IPS-15b (cell line): ENCODE measurements around the gene HAX1.
"Not testable (repeated sequence)": the region's sequence is repeated elsewhere in the genome, so short reads cannot be mapped to it uniquely, and the experiment has no call there.

Experiments used
- H3K27me3 ChIP-seq: one replicate; pipeline ENCODE4 v1.6.1; 2013; ENCODE audit warnings: low read length; ENCODE audit not compliant: control insufficient read depth, insufficient read depth
- H3K36me3 ChIP-seq: one replicate; pipeline ENCODE4 v1.6.1; 2013; ENCODE audit warnings: low read length; ENCODE audit not compliant: control insufficient read depth, insufficient read depth
- H3K4me1 ChIP-seq: one replicate; pipeline ENCODE4 v1.6.1; 2013; ENCODE audit warnings: mild to moderate bottlenecking, low read length; ENCODE audit not compliant: control insufficient read depth, insufficient read depth
- H3K4me3 ChIP-seq: one replicate; pipeline ENCODE4 v1.5.1; 2013; ENCODE audit warnings: low read depth, low read length
- H3K9ac ChIP-seq: one replicate; pipeline ENCODE4 v1.6.1; 2013; ENCODE audit warnings: low read depth, mild to moderate bottlenecking, low read length
- H3K9me3 ChIP-seq: one replicate; pipeline ENCODE4 v1.6.1; 2013; ENCODE audit warnings: mild to moderate bottlenecking, low read length; ENCODE audit not compliant: control insufficient read depth, insufficient read depth

HAX1 gene

DNA sequence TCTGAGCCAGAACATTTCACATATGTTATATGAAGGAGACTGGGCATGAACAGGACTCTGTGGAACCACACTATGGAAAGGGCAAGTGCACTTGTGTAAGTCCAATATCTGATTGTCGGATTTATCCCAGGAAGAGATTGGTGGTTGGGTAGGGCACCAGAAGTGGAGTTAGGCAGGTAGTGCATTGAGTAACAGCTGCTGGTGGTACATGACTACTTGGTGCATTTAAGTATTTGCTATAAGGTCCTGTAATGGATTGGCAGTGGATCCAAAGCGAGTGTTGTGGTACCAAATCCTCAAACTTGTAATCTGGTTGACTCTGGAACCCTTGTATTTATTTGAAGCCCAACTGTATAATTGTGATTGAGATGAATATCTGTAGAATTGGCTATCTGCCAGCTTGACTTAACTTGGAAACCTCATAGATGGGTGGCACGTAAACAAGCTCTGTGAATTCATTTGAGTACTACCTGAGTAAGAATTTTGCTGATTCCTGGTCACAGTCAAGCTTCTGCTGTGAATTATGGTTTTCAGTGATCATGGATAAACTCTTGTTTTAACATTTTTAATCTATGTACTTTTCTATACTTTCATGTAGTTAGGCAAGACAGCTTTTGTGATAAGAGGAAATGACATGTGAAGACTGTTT is 30.6 kb upstream of the HAX1 start:
- Histone ChIP-seq H3K36me3 (peaks cover 40% of the 10 kb centered on the region), H3K4me3 (no peak overlapping the region), H3K9ac (no peak overlapping the region), H3K9me3 (no peaks in the 10 kb centered on the region), H3K4me1 (no peaks in the 10 kb centered on the region), H3K27me3 (no peaks in the 10 kb centered on the region)

DNA sequence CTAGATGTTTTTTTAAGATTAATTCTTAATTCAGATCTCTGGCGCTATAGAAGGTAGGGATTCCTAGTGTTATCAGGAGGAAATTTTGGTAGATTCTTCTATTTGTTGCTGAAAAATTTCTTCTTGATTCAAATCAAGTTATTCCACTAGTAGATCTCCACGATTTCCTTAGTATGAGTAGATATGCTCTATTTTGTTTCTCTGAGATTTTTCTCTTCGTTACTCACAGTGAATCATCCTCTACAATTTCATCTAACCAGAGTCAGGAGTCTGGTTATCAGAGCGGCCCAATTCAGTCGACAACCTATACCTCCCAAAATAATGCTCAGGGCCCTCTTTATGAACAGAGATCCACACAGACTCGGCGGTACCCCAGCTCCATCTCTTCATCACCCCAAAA is 18.8 kb upstream of the HAX1 start:
- Histone ChIP-seq H3K27me3 (no peaks in the 10 kb centered on the region), H3K4me3 (no peak overlapping the region), H3K36me3 (peaks cover 90% of the 10 kb centered on the region), H3K9me3 (no peaks in the 10 kb centered on the region), H3K4me1 (no peaks in the 10 kb centered on the region), H3K9ac (no peak overlapping the region)

DNA sequence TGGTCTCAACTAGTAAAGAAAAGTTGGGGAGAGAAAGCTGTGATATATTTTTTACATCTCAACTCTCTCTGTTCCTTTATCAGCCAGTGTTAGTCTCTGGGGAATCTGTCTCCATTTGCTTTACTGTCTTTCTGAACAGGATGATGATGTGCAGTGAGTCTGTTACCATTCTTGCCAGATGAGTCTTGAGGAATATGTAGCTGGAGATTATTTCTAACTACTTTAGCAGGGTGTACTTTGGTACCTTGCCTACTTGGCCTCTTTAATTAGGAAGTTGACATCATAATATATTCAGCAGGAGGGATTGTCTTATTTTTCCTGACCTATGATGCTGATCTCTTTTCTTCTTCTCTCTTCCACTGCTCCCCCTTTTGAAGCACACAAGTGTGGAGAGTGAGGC is 15.7 kb upstream of the HAX1 start:
- Histone ChIP-seq H3K9ac (no peak overlapping the region), H3K4me3 (no peak overlapping the region), H3K9me3 (no peaks in the 10 kb centered on the region), H3K27me3 (no peaks in the 10 kb centered on the region), H3K4me1 (no peaks in the 10 kb centered on the region), H3K36me3 (peaks cover 87% of the 10 kb centered on the region)

DNA sequence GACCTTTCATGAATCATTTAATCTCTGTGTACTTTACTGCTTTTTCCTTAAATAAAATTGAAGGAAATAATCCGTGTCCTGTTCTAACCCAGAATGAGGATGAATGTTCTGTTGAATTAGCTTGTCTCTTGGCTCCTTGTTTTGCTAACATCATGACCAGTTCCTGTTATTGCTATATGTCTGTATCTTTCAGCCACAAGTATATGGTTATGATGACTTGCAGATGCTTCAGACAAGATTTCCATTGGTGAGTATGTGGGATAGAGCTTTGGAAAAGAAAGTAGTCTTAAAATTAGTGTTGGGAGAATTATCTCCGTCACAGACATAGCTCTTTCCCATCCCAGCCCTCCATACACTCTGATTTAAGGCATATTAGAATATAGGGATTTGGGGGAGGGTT is 13.6 kb upstream of the HAX1 start:
- H3K27me3 ChIP-seq = no peaks in the 10 kb centered on the region
- peaks cover 82% of the 10 kb centered on the region for H3K36me3 ChIP-seq
- H3K4me1 ChIP-seq = no peaks in the 10 kb centered on the region
- no peak overlapping the region for H3K4me3 ChIP-seq
- no peaks in the 10 kb centered on the region for H3K9me3 ChIP-seq
- no peak overlapping the region for H3K9ac ChIP-seq

DNA sequence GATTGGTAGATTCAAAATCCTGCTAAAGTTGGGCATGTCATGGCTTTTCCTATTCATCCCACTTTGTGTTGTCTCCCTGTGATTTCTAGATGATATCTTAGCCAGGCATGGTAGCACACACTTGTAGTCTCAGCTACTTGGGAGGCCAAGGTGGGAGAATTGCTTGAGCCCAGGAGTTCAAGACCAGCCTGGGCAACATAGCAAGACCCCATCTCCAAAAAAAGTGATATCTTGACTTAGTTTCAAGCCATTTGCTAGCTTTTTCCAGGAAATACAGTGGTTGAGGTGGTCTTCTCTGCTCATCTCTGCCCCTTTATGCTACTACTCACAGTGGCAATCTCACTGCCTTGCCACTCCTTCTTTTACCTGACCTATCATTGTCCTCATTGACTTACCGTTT is 12.3 kb upstream of the HAX1 start:
- H3K9ac ChIP-seq = no peak overlapping the region
- H3K36me3 ChIP-seq = peaks cover 69% of the 10 kb centered on the region
- H3K4me1 ChIP-seq = no peaks in the 10 kb centered on the region
- H3K4me3 ChIP-seq = no peak overlapping the region
- H3K9me3 ChIP-seq = no peaks in the 10 kb centered on the region
- H3K27me3 ChIP-seq = no peaks in the 10 kb centered on the region

DNA sequence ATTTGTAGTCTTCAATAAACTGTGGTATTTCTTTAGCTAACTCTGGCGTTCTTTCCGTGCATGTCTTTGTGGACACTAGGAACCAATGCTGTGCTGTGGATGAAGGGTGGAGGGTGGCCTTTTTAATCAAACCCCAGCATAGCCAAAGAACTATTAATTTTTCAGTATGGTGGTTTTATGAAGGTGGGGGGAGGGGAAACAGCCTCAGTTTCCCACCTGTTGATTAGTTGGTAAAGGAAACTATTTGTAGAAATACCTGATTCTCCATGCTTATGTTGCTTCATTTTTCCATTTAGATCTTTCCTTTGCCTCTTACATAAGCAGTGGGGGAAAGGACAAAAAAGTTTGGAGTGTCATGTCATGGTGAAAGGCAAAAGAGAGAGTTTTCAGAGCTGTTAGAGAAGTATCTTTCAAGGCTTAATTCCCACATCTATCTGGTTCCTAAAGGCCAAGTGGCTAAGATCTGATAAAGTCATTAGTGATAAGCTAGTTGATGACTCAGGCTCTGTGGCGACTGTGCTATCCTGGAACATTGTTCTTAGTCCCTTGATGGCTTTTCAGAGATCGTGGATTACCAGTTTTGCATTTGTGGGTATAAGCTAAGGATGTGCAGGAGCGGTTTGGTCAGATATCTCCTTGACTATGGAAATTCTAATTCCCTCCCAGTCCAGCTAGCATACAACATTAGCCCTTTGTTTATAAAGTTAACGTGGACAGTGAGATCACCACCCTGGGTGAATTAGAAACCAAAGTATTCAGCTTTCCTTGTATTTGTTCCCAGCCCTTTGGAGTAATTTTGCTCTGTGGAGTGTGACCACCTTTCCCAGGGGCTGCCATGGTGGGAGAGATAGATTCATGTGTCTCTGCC is 8.7 kb upstream of the HAX1 start:
- Histone ChIP-seq H3K9ac (no peak overlapping the region), H3K4me3 (no peak overlapping the region), H3K4me1 (no peaks in the 10 kb centered on the region), H3K9me3 (no peaks in the 10 kb centered on the region), H3K27me3 (no peaks in the 10 kb centered on the region), H3K36me3 (peaks cover 55% of the 10 kb centered on the region)

DNA sequence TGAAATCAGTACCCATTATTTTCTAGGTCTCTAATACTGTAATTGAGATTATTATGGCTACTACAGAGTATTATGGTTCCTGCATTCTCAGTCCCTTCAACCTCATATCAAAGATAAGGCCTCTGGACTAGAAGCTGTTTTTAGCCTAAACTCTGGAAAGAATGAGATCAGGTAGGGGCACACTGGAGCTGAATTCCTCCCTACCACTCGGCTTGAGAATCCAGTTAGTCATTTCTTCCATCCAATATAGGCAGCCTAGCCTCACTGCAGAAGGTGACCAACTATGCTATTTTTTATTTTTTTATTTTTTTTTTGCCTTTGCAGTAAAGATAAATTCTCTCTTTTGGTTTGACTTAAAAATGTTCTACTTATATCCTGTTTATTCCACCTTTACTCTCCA is 8.0 kb upstream of the HAX1 start:
- H3K4me3 ChIP-seq = no peak overlapping the region
- H3K9ac ChIP-seq = no peak overlapping the region
- no peaks in the 10 kb centered on the region for H3K9me3 ChIP-seq
- no peaks in the 10 kb centered on the region for H3K4me1 ChIP-seq
- H3K27me3 ChIP-seq = no peaks in the 10 kb centered on the region
- H3K36me3 ChIP-seq = peaks cover 58% of the 10 kb centered on the region

DNA sequence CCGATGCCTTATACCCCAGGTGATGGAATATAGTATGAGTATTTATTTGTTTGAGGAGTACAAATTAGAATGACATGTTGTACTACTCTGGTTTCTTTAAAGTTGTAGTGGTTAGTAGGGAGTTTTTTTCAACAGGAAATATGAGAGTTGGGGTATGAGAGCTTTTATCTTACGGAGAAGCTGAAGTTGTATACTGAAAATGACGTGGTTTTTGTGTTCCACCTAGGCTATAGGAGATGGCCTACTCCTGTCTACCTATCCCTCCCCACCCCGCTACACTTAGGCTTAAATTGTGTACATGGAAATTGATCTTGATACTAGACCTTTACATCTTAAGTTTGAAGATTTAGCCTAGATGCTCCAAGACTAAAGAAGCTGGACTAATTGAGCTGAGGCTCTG is 6.8 kb upstream of the HAX1 start:
- H3K9ac ChIP-seq = no peak overlapping the region
- no peak overlapping the region for H3K4me3 ChIP-seq
- H3K36me3 ChIP-seq = peaks cover 57% of the 10 kb centered on the region
- no peaks in the 10 kb centered on the region for H3K4me1 ChIP-seq
- H3K9me3 ChIP-seq = no peaks in the 10 kb centered on the region
- no peaks in the 10 kb centered on the region for H3K27me3 ChIP-seq

DNA sequence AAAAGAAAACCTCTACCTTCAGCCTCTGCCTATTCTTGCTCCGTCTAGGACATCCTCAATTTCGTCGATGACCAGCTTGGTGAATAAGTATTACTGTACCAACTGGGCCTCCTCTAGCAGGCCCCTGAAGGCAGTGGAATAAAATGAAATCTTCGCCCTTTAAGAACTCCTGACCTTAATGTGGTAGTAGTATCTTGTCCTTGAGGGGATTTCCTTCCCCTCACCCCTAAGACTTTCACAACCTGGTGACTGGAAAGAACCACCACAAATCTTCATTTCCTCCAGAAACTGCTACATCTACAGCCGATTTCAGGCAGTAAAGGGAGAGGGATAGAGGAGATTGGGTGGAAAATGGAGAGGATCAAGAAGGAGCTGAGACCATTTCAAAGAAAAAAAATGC is 1.6 kb upstream of the HAX1 start:
- Histone ChIP-seq H3K4me3 (no peak overlapping the region), H3K36me3 (peaks cover 43% of the 10 kb centered on the region), H3K9me3 (no peaks in the 10 kb centered on the region), H3K9ac (no peak overlapping the region), H3K27me3 (no peaks in the 10 kb centered on the region), H3K4me1 (no peaks in the 10 kb centered on the region)

DNA sequence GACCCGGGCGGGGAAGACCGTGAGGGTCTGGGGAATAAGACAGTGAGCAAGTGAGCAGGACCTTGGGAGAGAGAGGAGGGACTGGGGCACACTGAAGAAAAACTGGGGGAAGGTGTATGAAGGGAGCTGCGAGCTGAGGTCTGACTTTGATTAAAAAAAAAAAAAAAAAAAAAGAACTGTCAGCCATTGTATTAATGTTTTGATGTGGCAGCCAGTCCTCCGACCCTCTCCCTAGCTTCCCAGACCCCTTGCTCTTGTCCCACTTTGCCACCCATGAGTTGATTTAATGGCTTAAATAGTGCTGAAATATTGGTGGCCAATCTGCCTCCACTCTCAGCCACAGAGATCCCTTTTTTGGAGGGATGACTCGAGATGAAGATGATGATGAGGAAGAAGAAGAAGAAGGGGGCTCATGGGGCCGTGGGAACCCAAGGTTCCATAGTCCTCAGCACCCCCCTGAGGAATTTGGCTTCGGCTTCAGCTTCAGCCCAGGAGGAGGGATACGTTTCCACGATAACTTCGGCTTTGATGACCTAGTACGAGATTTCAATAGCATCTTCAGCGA is 652 bp downstream of the HAX1 start:
- H3K4me1 ChIP-seq = no peaks in the 10 kb centered on the region
- H3K27me3 ChIP-seq = no peaks in the 10 kb centered on the region
- peak overlapping the region; percentile 85 for H3K4me3 ChIP-seq
- peaks cover 31% of the 10 kb centered on the region for H3K36me3 ChIP-seq
- peak overlapping the region; percentile 90 for H3K9ac ChIP-seq
- no peaks in the 10 kb centered on the region for H3K9me3 ChIP-seq

DNA sequence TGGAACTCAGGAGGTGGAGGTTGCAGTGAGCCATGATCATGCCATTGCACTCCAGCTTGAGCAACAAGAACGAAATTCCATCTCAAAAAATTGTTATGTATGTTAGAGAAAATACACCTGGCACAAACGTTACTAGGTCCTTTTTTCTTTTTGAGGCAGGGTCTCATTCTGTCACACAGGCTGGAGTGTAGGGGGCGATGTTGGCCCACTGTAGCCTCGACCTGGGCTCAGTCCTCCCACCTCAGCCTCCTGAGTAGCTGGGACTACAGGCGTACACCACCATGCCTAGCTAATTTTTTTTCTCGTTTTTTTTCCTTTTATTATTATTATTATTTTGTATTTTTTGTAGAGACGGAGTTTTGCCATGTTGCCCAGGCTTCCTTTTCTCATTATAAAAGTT is 4.4 kb downstream of the HAX1 start:
- H3K9ac ChIP-seq = no peak overlapping the region
- no peak overlapping the region for H3K4me3 ChIP-seq
- H3K36me3 ChIP-seq = peaks cover 10% of the 10 kb centered on the region
- no peaks in the 10 kb centered on the region for H3K4me1 ChIP-seq
- H3K27me3 ChIP-seq = no peaks in the 10 kb centered on the region
- no peaks in the 10 kb centered on the region for H3K9me3 ChIP-seq

DNA sequence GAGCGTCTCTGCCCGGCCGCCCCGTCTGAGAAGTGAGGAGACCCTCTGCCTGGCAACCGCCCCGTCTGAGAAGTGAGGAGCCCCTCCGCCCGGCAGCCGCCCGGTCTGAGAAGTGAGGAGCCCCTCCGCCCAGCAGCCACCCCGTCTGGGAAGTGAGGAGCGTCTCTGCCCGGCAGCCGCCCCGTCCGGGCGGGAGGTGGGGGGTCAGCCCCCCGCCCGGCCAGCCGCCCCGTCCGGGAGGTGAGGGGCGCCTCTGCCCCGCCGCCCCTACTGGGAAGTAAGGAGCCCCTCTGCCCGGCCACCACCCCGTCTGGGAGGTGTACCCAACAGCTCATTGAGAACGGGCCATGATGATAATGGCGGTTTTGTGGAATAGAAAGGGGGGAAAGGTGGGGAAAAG is 15.2 kb downstream of the HAX1 start:
- H3K9me3 ChIP-seq, H3K9ac ChIP-seq, H3K4me3 ChIP-seq, H3K36me3 ChIP-seq, H3K4me1 ChIP-seq, H3K27me3 ChIP-seq: not testable (repeated sequence)
